ENCODE results near the gene STAG1. TPM values are rescaled to one million over a fixed set of nuclear protein-coding genes. Genes with fewer than 3 reads are reported as not detected.

STAG1 gene
- total RNA-seq, 1 experiment from 2014 or later = 12.6 TPM

DNA sequence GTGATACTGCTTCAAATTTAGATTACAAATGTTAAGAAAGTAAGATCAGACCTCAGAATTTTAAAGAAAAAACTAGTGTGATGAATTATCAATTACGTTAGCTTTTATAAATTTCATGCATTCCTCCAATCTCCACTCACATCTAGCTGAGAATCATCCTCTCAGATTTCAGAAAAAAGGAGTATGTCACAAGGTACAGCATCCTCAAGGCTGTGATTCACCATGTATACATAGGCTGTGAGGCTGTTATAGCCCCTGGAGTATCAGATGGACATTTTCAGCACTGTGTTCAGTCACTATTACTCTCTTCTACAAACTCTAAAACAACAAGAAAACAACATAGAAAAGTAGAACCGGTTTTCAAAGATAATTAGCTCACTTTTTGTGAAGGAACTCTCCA is 287.7 kb downstream of the STAG1 start:
- no peak overlapping the region for H3K9ac ChIP-seq (ENCODE audit: low read length)
- H4K20me1 ChIP-seq (ENCODE audit: insufficient read depth, low read depth, low read length) = no peaks in the 10 kb centered on the region
- H3K36me3 ChIP-seq (ENCODE audit: insufficient read depth, low read length) = peaks cover 3% of the 10 kb centered on the region; the same call in 1 of the 2 replicates
- DNase-seq = no peak
- H3K9me2 ChIP-seq (replicated peaks; ENCODE audit: insufficient read depth, low read length) = no peaks in the 10 kb centered on the region
- no peak overlapping the region for H3K4me2 ChIP-seq (ENCODE audit: low read depth, low read length, poor library complexity, severe bottlenecking)
- no peaks in the 10 kb centered on the region for H3K4me1 ChIP-seq (ENCODE audit: low read length)
- H3K4me3 ChIP-seq (ENCODE audit: low read length) = no peak overlapping the region
- no peaks in the 10 kb centered on the region for H3K79me2 ChIP-seq (ENCODE audit: low read length)
- H3K9me3 ChIP-seq (ENCODE audit: low read length) = peaks cover 4% of the 10 kb centered on the region
- no peaks in the 10 kb centered on the region for H3K27me3 ChIP-seq (ENCODE audit: low read length)
- H3K27ac ChIP-seq (ENCODE audit: low read length) = no peak overlapping the region
- no peak overlapping the region for H2AFZ ChIP-seq (ENCODE audit: low read length)

DNA sequence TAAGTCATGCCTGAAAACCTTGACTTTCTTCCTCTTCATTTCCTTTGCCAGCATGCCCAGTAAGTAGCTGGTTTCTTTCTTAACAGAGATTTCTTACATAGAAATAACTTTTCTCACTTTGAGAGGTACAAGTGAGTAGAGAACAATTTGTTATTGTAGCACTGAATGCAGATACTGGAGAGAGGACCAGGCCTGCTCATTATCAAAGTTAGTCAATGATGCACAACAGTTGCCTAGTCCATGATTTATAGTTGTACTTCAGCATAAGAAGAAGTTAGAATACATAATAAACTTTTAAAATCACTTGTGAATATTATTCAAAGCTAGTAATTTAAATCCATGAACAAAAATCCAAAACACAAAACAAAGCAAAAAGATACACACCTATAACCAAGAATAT is 289.0 kb downstream of the STAG1 start:
- no peak overlapping the region for H3K4me3 ChIP-seq (ENCODE audit: low read length)
- no peak overlapping the region for H3K9ac ChIP-seq (ENCODE audit: low read length)
- H3K4me1 ChIP-seq (ENCODE audit: low read length) = no peaks in the 10 kb centered on the region
- H3K79me2 ChIP-seq (ENCODE audit: low read length) = no peaks in the 10 kb centered on the region
- H3K27ac ChIP-seq (ENCODE audit: low read length) = no peak overlapping the region
- peaks cover 9% of the 10 kb centered on the region for H3K9me3 ChIP-seq (ENCODE audit: low read length)
- no peak for DNase-seq
- peaks cover 3% of the 10 kb centered on the region; the same call in 1 of the 2 replicates for H3K36me3 ChIP-seq (ENCODE audit: insufficient read depth, low read length)
- H3K27me3 ChIP-seq (ENCODE audit: low read length) = no peaks in the 10 kb centered on the region
- no peaks in the 10 kb centered on the region for H3K9me2 ChIP-seq (replicated peaks; ENCODE audit: insufficient read depth, low read length)
- H2AFZ ChIP-seq (ENCODE audit: low read length) = no peak overlapping the region
- no peaks in the 10 kb centered on the region for H4K20me1 ChIP-seq (ENCODE audit: insufficient read depth, low read depth, low read length)
- no peak overlapping the region for H3K4me2 ChIP-seq (ENCODE audit: low read depth, low read length, poor library complexity, severe bottlenecking)

DNA sequence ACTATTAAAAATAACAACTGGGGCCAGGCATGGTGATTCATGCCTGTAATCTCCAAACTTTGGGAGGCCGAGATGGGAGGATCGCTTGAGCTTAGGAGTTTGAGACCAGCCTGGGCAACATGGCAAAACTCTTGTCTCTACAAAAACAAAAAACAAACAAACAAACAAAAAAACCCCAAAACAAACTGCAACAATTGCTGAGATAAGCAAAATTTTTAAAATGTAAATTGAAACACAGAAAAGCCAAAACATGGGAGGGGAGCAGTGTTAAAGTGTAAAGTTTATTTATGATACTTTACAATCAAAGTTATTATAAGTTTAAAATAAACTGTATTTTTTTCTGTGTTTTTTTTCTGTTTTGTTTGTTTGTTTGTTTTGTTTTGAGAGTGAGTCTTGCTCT is 294.4 kb downstream of the STAG1 start:
- Histone ChIP-seq H3K9me3 (ENCODE audit: low read length) (peaks cover 42% of the 10 kb centered on the region), H3K4me1 (ENCODE audit: low read length) (no peaks in the 10 kb centered on the region), H3K27ac (ENCODE audit: low read length) (no peak overlapping the region), H3K4me3 (ENCODE audit: low read length) (no peak overlapping the region), H2AFZ (ENCODE audit: low read length) (no peak overlapping the region), H3K9ac (ENCODE audit: low read length) (no peak overlapping the region), H4K20me1 (ENCODE audit: insufficient read depth, low read depth, low read length) (no peaks in the 10 kb centered on the region), H3K4me2 (ENCODE audit: low read depth, low read length, poor library complexity, severe bottlenecking) (no peak overlapping the region), H3K9me2 (replicated peaks; ENCODE audit: insufficient read depth, low read length) (no peaks in the 10 kb centered on the region), H3K36me3 (ENCODE audit: insufficient read depth, low read length) (peaks cover 16% of the 10 kb centered on the region), H3K27me3 (ENCODE audit: low read length) (no peaks in the 10 kb centered on the region), H3K79me2 (ENCODE audit: low read length) (no peaks in the 10 kb centered on the region)
- DNase-seq = no peak

DNA sequence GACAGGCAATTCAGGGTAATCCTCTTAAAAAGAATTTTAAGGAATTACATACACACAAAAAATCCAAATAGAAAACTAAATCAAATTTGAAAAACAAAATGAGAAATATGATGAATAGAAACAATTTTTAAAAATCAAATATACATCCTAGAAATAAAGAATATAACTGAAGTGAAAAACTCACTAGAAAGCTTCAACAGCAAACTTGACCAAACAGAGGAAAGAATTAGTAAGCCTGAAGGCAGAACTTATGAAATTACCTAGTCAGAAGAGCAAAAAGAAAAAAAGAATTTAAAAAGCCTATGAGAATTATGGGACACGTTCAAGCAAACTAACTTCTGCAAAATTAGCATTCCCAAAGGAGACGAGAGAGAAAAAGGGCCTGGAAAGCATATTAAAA is 296.0 kb downstream of the STAG1 start:
- Histone ChIP-seq H3K9me3 (ENCODE audit: low read length) (peaks cover 38% of the 10 kb centered on the region), H3K79me2 (ENCODE audit: low read length) (no peaks in the 10 kb centered on the region)
- DNase-seq = no peak

DNA sequence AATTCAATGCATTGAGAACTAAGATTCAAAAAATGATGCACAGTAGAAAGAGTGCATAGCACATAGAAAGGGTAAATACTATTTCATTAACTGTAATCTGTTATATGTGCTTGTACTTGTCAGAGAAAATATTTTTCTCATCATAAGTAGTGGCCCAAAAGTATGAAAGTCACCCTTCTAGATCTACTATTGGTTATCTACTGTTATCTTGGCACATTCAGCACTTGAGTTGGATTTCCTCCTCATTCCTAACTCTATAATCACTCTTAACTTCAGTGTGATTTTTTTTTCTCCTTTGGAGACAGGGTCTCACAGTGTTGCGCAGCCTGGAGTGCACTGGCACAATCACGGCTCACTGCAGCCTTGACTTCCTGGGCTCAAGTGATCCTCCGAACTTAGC is 307.6 kb downstream of the STAG1 start:
- no peaks in the 10 kb centered on the region for H3K79me2 ChIP-seq (ENCODE audit: low read length)
- no peak overlapping the region for H3K4me3 ChIP-seq (ENCODE audit: low read length)

More for the DNA sequence above, 296.0 kb downstream of the STAG1 start:
- no peak overlapping the region for H3K4me3 ChIP-seq (ENCODE audit: low read length)
- no peaks in the 10 kb centered on the region for H3K9me2 ChIP-seq (replicated peaks; ENCODE audit: insufficient read depth, low read length)
- H2AFZ ChIP-seq (ENCODE audit: low read length) = no peak overlapping the region
- H4K20me1 ChIP-seq (ENCODE audit: insufficient read depth, low read depth, low read length) = no peaks in the 10 kb centered on the region
- H3K4me2 ChIP-seq (ENCODE audit: low read depth, low read length, poor library complexity, severe bottlenecking) = no peak overlapping the region
- H3K9ac ChIP-seq (ENCODE audit: low read length) = no peak overlapping the region
- H3K27me3 ChIP-seq (ENCODE audit: low read length) = no peaks in the 10 kb centered on the region
- H3K27ac ChIP-seq (ENCODE audit: low read length) = no peak overlapping the region
- H3K4me1 ChIP-seq (ENCODE audit: low read length) = no peaks in the 10 kb centered on the region
- peaks cover 16% of the 10 kb centered on the region for H3K36me3 ChIP-seq (ENCODE audit: insufficient read depth, low read length)

DNA sequence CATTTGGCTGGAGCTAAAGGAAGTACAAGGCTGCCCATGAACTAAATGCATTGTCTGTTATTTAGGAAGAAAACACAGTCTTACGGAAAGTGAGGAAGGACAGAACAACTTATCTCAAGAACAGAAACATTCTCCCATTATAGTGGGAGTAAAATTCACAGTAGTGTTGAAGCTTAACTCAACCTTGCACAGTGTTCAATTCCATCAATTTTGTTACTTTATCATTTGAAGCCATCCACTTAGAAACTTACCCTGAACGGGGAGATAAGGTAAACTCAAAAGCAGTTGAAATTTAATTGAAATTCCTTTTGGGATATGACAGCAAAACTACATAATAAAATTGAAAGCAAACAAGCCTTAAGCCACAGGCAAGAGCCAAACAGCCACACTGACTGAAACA is 315.1 kb downstream of the STAG1 start:
- Histone ChIP-seq H4K20me1 (ENCODE audit: insufficient read depth, low read depth, low read length) (no peaks in the 10 kb centered on the region), H3K4me3 (ENCODE audit: low read length) (no peak overlapping the region), H3K79me2 (ENCODE audit: low read length) (no peaks in the 10 kb centered on the region), H2AFZ (ENCODE audit: low read length) (no peak overlapping the region), H3K27ac (ENCODE audit: low read length) (no peak overlapping the region), H3K9ac (ENCODE audit: low read length) (no peak overlapping the region), H3K27me3 (ENCODE audit: low read length) (no peaks in the 10 kb centered on the region), H3K9me3 (ENCODE audit: low read length) (no peaks in the 10 kb centered on the region), H3K9me2 (replicated peaks; ENCODE audit: insufficient read depth, low read length) (no peaks in the 10 kb centered on the region), H3K36me3 (ENCODE audit: insufficient read depth, low read length) (no peaks in the 10 kb centered on the region), H3K4me1 (ENCODE audit: low read length) (no peaks in the 10 kb centered on the region), H3K4me2 (ENCODE audit: low read depth, low read length, poor library complexity, severe bottlenecking) (no peak overlapping the region)
- DNase-seq = no peak

More for the DNA sequence above, 307.6 kb downstream of the STAG1 start:
- no peaks in the 10 kb centered on the region for H3K36me3 ChIP-seq (ENCODE audit: insufficient read depth, low read length)
- H2AFZ ChIP-seq (ENCODE audit: low read length) = no peak overlapping the region
- no peaks in the 10 kb centered on the region for H3K9me3 ChIP-seq (ENCODE audit: low read length)
- DNase-seq = no peak
- no peaks in the 10 kb centered on the region for H4K20me1 ChIP-seq (ENCODE audit: insufficient read depth, low read depth, low read length)
- H3K27ac ChIP-seq (ENCODE audit: low read length) = no peak overlapping the region
- H3K27me3 ChIP-seq (ENCODE audit: low read length) = no peaks in the 10 kb centered on the region
- no peak overlapping the region for H3K9ac ChIP-seq (ENCODE audit: low read length)
- H3K4me1 ChIP-seq (ENCODE audit: low read length) = no peaks in the 10 kb centered on the region
- H3K4me2 ChIP-seq (ENCODE audit: low read depth, low read length, poor library complexity, severe bottlenecking) = no peak overlapping the region
- no peaks in the 10 kb centered on the region for H3K9me2 ChIP-seq (replicated peaks; ENCODE audit: insufficient read depth, low read length)

DNA sequence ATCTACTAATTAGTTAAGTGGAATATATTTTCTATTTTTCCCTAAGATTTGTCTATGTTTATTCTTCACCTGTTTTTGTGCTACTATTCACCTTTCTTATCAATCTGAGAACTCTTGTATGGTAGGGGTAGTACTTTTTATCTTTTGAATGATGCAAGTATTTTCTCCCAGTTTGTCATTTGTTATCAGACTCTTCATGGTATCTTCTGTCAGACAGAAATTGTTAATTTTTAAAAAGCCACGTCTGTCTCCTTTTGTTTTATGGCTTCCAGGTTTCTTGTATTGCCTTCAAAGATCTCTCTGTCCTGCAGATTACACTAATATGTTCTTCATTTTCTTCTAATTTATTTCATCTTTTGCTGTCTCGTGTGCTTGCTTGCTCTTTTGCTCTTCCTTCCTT is 317.7 kb downstream of the STAG1 start:
- Histone ChIP-seq H3K27me3 (ENCODE audit: low read length) (no peaks in the 10 kb centered on the region), H3K4me2 (ENCODE audit: low read depth, low read length, poor library complexity, severe bottlenecking) (no peak overlapping the region), H3K9me3 (ENCODE audit: low read length) (no peaks in the 10 kb centered on the region), H3K4me1 (ENCODE audit: low read length) (no peaks in the 10 kb centered on the region), H3K79me2 (ENCODE audit: low read length) (no peaks in the 10 kb centered on the region), H3K4me3 (ENCODE audit: low read length) (no peak overlapping the region), H3K36me3 (ENCODE audit: insufficient read depth, low read length) (no peaks in the 10 kb centered on the region), H4K20me1 (ENCODE audit: insufficient read depth, low read depth, low read length) (no peaks in the 10 kb centered on the region), H3K27ac (ENCODE audit: low read length) (no peak overlapping the region), H3K9ac (ENCODE audit: low read length) (no peak overlapping the region), H3K9me2 (replicated peaks; ENCODE audit: insufficient read depth, low read length) (no peaks in the 10 kb centered on the region), H2AFZ (ENCODE audit: low read length) (no peak overlapping the region)
- no peak for DNase-seq

DNA sequence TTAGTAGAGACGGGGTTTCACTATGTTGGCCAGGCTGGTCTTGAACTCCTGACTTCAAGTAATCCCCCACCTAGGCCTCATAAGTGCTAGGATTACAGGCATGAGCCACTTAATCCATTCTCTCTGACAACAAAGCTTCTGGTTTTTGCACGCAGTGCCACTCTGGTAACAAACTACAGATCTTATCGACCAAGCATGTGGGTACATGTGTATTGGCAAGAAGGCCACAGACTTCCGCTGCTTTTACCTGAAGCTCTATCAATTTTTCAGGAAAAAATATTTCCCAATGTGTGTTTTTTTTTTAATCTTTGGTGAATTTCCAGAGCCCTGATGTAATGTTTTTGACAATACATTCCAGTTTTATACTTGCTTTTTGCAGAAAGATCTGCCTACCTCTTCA is 319.5 kb downstream of the STAG1 start:
- Histone ChIP-seq H3K27me3 (ENCODE audit: low read length) (no peaks in the 10 kb centered on the region), H4K20me1 (ENCODE audit: insufficient read depth, low read depth, low read length) (no peaks in the 10 kb centered on the region), H3K36me3 (ENCODE audit: insufficient read depth, low read length) (no peaks in the 10 kb centered on the region), H3K4me2 (ENCODE audit: low read depth, low read length, poor library complexity, severe bottlenecking) (no peak overlapping the region), H3K79me2 (ENCODE audit: low read length) (no peaks in the 10 kb centered on the region), H3K27ac (ENCODE audit: low read length) (no peak overlapping the region), H3K9me2 (replicated peaks; ENCODE audit: insufficient read depth, low read length) (no peaks in the 10 kb centered on the region), H3K9me3 (ENCODE audit: low read length) (no peaks in the 10 kb centered on the region), H2AFZ (ENCODE audit: low read length) (no peak overlapping the region), H3K9ac (ENCODE audit: low read length) (no peak overlapping the region), H3K4me3 (ENCODE audit: low read length) (no peak overlapping the region), H3K4me1 (ENCODE audit: low read length) (no peaks in the 10 kb centered on the region)
- DNase-seq = no peak

DNA sequence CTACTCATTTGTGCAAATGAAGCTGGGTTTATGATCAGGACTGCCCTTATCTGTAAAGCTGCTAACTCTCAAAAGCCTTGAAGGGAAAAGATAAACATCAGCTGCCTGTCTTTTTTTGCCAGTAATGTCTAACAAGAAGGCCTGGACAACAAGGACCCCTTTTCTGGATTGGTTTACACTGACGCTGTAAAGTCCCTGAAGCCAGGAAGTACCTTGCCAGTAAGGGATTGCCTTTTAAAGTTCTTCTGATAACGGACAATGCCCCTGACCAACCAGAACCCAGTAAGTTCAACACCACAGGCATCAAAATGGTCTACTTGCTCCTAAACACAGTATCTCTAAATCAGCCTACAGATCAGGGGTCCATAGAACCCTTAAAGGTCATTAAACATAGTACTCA is 324.0 kb downstream of the STAG1 start:
- Histone ChIP-seq H3K36me3 (ENCODE audit: insufficient read depth, low read length) (no peaks in the 10 kb centered on the region), H3K9ac (ENCODE audit: low read length) (no peak overlapping the region), H3K4me1 (ENCODE audit: low read length) (peaks cover 10% of the 10 kb centered on the region), H3K9me3 (ENCODE audit: low read length) (no peaks in the 10 kb centered on the region), H3K9me2 (replicated peaks; ENCODE audit: insufficient read depth, low read length) (no peaks in the 10 kb centered on the region), H3K4me3 (ENCODE audit: low read length) (no peak overlapping the region), H2AFZ (ENCODE audit: low read length) (no peak overlapping the region), H3K27me3 (ENCODE audit: low read length) (no peaks in the 10 kb centered on the region), H3K4me2 (ENCODE audit: low read depth, low read length, poor library complexity, severe bottlenecking) (no peak overlapping the region), H3K79me2 (ENCODE audit: low read length) (no peaks in the 10 kb centered on the region), H4K20me1 (ENCODE audit: insufficient read depth, low read depth, low read length) (no peaks in the 10 kb centered on the region), H3K27ac (ENCODE audit: low read length) (no peak overlapping the region)
- no peak for DNase-seq
